Fibroblast of lung (primary cell): ENCODE measurements around the gene METTL26. TPM values are rescaled to one million over a fixed set of nuclear protein-coding genes. Genes with fewer than 3 reads are reported as not detected.

Experiments
- DNase-seq, 2 donors: peaks; one replicate each; pipeline versions ENCODE4 v3.0.0 to v3.0.0-alpha.2; 2010; ENCODE audit warnings: low read depth in 2 of 2
- H2AFZ ChIP-seq: 2 replicates; pipeline ENCODE4 v1.5.1; 2012; ENCODE audit warnings: low read length, control low read depth, inconsistent platforms
- H3K27ac ChIP-seq: 2 replicates; pipeline ENCODE4 v1.5.1; 2011; ENCODE audit warnings: low read length, control low read depth; ENCODE audit not compliant: insufficient read depth
- H3K27me3 ChIP-seq: 2 replicates; pipeline ENCODE4 v1.5.1; 2011; ENCODE audit warnings: mild to moderate bottlenecking, low read length; ENCODE audit not compliant: control insufficient read depth, insufficient read depth
- H3K36me3 ChIP-seq: 2 replicates; pipeline ENCODE4 v1.5.1; 2011; ENCODE audit warnings: low read length; ENCODE audit not compliant: control insufficient read depth, insufficient read depth
- H3K4me1 ChIP-seq: 2 replicates; pipeline ENCODE4 v1.5.1; 2011; ENCODE audit warnings: low read length; ENCODE audit not compliant: control insufficient read depth, insufficient read depth; ENCODE audit errors: extremely low read depth
- H3K4me2 ChIP-seq: 2 replicates; pipeline ENCODE4 v1.5.1; 2011; ENCODE audit warnings: low read length, control low read depth; ENCODE audit not compliant: insufficient read depth; ENCODE audit errors: extremely low read depth
- H3K4me3 ChIP-seq, 4 experiments: fragments of 200-600 bp in 1 of 4; sonication (generic) in 1 of 4; replicated peaks in 1 of 4; 2 replicates each; pipeline ENCODE4 v1.5.1; 2011 to 2016; ENCODE audit warnings: low read length in 4 of 4, low read depth in 3 of 4, mild to moderate bottlenecking in 3 of 4, control low read depth in 2 of 4, inconsistent platforms in 1 of 4, mixed read lengths in 1 of 4; ENCODE audit not compliant: insufficient read depth in 1 of 4; ENCODE audit errors: control extremely low read depth in 1 of 4
- H3K79me2 ChIP-seq: 2 replicates; pipeline ENCODE4 v1.5.1; 2012; ENCODE audit warnings: mild to moderate bottlenecking, low read length, inconsistent platforms; ENCODE audit not compliant: control insufficient read depth, insufficient read depth
- H3K9ac ChIP-seq: 2 replicates; pipeline ENCODE4 v1.5.1; 2011; ENCODE audit warnings: mild to moderate bottlenecking, low read length, control low read depth; ENCODE audit not compliant: insufficient read depth
- H3K9me3 ChIP-seq: 2 replicates; pipeline ENCODE4 v1.5.1; 2012; ENCODE audit warnings: low read depth, low read length; ENCODE audit not compliant: control insufficient read depth, insufficient read depth
- H4K20me1 ChIP-seq: 2 replicates; pipeline ENCODE4 v1.5.1; 2011; ENCODE audit warnings: low read length; ENCODE audit not compliant: control insufficient read depth, insufficient read depth; ENCODE audit errors: extremely low read depth
- EZH2 ChIP-seq: IDR thresholded peaks from 2 replicates; pipeline ENCODE4 v1.5.1; 2012; ENCODE audit warnings: low read length, control low read depth, mild to moderate bottlenecking; ENCODE audit errors: missing control alignments
- polyA plus RNA-seq, 2 donors: library from polyadenylated mRNA; depleted of rRNA in 1 of 2; stranded (reverse) in 1 of 2; unstranded in 1 of 2; fragments of >200 nt; gene quantifications; 2 replicates each; pipeline ENCODE4 v1.2.1, GENCODE V29; 2011 to 2012; ENCODE audit warnings: missing spikeins in 1 of 2
- total RNA-seq: library from RNA; depleted of rRNA; stranded (reverse); fragments of >200 nt; gene quantifications from 2 replicates; pipeline ENCODE4 v1.2.1, GENCODE V29; 2014
- TF ChIP-seq, protein P1 (sequence below), 2 donors: IDR thresholded peaks in 1 of 2; conservative IDR thresholded peaks in 1 of 2; 1 replicate in 1 of 2; 2 replicates in 1 of 2; pipeline ENCODE4 v1.5.1; 2011 to 2012; ENCODE audit warnings: low read length in 2 of 2, control low read depth in 1 of 2, inconsistent platforms in 1 of 2, low read depth in 1 of 2, mild to moderate bottlenecking in 1 of 2

The METTL26 gene
- total and polyA plus RNA-seq, 2 donors (not counting 1 experiment from before 2014, with no cell fraction given) = 39.2 to 71.7 TPM

DNA sequence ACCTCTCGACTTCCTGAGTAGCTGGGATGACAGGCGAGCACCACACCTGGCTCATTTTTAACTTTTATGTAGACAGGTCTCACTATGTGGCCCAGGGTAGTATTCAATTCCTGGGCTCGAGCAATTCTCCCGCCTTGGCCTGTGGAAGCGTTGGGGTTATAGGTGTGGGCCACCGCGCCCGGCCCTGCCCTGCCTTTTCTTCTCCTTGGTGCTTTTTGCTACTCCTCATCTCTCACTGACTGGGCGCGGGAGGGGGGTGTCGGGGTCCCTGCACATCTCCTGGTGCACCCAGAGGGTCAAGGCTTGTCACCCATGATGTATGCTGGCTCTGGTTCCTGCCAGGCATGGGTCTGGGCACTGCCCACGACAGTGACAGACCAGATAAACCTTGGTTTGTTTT, 8.5 kb upstream of the METTL26 start:
- Histone ChIP-seq H4K20me1 (no peaks in the 10 kb centered on the region), H3K36me3 (no peaks in the 10 kb centered on the region), H3K9me3 (no peaks in the 10 kb centered on the region), H3K4me1 (peaks cover 10% of the 10 kb centered on the region), H2AFZ (no peak overlapping the region), H3K9ac (no peak overlapping the region), H3K79me2 (peaks cover 6% of the 10 kb centered on the region), H3K27ac (no peak overlapping the region), H3K4me2 (no peak overlapping the region), H3K4me3 (no peak overlapping the region), H3K27me3 (no peaks in the 10 kb centered on the region)
- DNase-seq = no peak
- TF ChIP-seq EZH2 = no peak
- TF ChIP-seq, protein P1, sequence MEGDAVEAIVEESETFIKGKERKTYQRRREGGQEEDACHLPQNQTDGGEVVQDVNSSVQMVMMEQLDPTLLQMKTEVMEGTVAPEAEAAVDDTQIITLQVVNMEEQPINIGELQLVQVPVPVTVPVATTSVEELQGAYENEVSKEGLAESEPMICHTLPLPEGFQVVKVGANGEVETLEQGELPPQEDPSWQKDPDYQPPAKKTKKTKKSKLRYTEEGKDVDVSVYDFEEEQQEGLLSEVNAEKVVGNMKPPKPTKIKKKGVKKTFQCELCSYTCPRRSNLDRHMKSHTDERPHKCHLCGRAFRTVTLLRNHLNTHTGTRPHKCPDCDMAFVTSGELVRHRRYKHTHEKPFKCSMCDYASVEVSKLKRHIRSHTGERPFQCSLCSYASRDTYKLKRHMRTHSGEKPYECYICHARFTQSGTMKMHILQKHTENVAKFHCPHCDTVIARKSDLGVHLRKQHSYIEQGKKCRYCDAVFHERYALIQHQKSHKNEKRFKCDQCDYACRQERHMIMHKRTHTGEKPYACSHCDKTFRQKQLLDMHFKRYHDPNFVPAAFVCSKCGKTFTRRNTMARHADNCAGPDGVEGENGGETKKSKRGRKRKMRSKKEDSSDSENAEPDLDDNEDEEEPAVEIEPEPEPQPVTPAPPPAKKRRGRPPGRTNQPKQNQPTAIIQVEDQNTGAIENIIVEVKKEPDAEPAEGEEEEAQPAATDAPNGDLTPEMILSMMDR (conservative IDR thresholded peaks at IDR 0.05 in 1 of 2, IDR thresholded peaks at IDR 0.05 in 1 of 2; ENCODE audit: low read depth in 1 of 2, low read length in 2 of 2) = no peak

DNA sequence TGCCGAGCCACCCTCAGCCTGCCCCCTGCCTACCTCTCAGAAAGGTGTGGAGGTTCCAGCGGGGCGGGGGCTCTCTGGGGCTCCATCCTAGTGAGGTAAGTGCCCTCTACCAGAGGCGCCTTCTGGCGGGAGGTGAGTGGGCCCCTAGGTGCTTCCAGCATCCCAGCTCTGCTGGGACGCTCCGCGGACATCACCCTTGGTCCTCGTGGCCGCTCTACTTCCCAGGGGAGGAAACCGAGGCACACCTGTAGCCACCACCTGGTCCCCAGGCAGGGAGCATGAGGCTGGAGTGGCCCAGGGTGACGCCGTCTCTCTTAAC, 6.9 kb upstream of the METTL26 start:
- Histone ChIP-seq H3K27me3 (no peaks in the 10 kb centered on the region), H3K4me3 (peak overlapping the region in 2 of 4 experiments; percentile 71 to 79), H4K20me1 (no peaks in the 10 kb centered on the region), H3K4me1 (peaks cover 6% of the 10 kb centered on the region), H3K9ac (no peak overlapping the region), H3K4me2 (peak overlapping the region; percentile 80), H2AFZ (no peak overlapping the region), H3K36me3 (no peaks in the 10 kb centered on the region), H3K79me2 (no peaks in the 10 kb centered on the region), H3K9me3 (no peaks in the 10 kb centered on the region), H3K27ac (no peak overlapping the region)
- TF ChIP-seq, protein P1 (conservative IDR thresholded peaks at IDR 0.05 in 1 of 2, IDR thresholded peaks at IDR 0.05 in 1 of 2; ENCODE audit: low read depth in 1 of 2, low read length in 2 of 2) = no peak
- TF ChIP-seq EZH2 = no peak
- DNase-seq = no peak

DNA sequence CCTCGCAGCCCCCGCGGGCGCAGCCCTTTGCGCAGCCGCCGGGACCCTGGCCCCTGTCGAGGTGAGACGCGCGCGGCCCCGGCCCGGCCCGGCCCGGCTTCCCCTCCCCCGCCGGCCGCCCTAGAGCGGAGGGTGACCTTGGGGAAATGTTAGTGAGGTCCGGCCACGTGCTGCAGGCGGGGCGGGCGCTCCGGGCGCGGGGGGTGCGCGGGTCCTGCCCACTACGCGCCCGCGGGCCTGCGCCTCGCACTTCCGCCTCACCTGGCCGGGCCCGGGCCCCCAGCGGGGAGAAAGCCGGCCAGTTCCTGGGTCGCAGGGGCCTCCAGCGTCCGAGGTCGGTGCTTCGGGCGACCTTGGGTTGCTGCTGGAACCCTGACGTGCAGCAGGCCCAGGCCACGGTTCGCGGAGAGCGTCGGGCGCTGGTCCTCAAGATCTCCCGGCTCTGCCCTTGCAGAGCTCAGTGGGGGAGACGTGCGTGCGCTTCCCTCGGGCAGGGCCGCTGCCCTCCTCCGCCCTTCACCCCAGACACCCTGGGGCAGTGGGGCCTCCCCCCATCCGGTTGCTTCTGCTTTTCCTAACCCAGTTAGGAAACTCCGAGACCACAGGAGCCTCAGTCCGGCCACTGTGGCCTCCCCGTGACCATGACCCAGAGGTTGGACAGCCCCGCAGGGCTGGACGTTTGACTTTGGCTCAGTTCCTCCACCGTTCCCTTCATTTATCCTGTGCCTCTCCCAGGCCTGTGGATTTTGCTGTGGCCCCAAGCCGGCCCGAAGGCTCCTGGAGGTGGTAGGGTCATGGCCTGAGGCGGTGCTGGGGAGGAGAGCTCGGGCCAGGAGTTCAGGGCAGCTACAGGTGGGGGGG, 6.3 kb upstream of the METTL26 start:
- TF ChIP-seq, protein P1 (conservative IDR thresholded peaks at IDR 0.05 in 1 of 2, IDR thresholded peaks at IDR 0.05 in 1 of 2; ENCODE audit: low read depth in 1 of 2, low read length in 2 of 2) = no peak
- TF ChIP-seq EZH2 = no peak
- H2AFZ ChIP-seq = peak overlapping the region; percentile 12
- DNase-seq = peak in 1 of 2 donors; percentile 17
- H3K9ac ChIP-seq = peak overlapping the region; percentile 74
- peak overlapping the region; percentile 80 for H3K4me2 ChIP-seq
- no peak overlapping the region for H3K27ac ChIP-seq
- H4K20me1 ChIP-seq = no peaks in the 10 kb centered on the region
- H3K27me3 ChIP-seq = no peaks in the 10 kb centered on the region
- H3K79me2 ChIP-seq = no peaks in the 10 kb centered on the region
- H3K4me1 ChIP-seq = peaks cover 6% of the 10 kb centered on the region
- H3K9me3 ChIP-seq = no peaks in the 10 kb centered on the region
- peak overlapping the region; percentile 37 to 79 (median 61) for H3K4me3 ChIP-seq
- H3K36me3 ChIP-seq = no peaks in the 10 kb centered on the region
